Measurements from ENCODE around the gene C19orf85. TPM values are rescaled to one million over a fixed set of nuclear protein-coding genes. Genes with fewer than 3 reads are reported as not detected.
A peak's percentile ranks its signal among the peaks of the same experiment; 100 is the strongest.

Gene C19orf85
- not detected in 3 replicates for total RNA-seq
- long read RNA-seq = 0 reads

- Mint-ChIP-seq H3K27me3 (ENCODE audit: low read depth) (peaks cover 2% of the 10 kb centered on the region), H3K4me3 (ENCODE audit: unreplicated experiment) (no peak within 1 kb of the TSS), H3K4me1 (ENCODE audit: low read depth) (peaks cover 35% of the 10 kb centered on the region), H3K36me3 (ENCODE audit: low read depth) (no peaks in the 10 kb centered on the region), H3K9me3 (ENCODE audit: low read depth) (no peaks in the 10 kb centered on the region), H3K27ac (ENCODE audit: unreplicated experiment) (no peak within 1 kb of the TSS)
- TF ChIP-seq CTCF (IDR thresholded peaks at IDR 0.05) = no peak
- DNase-seq (ENCODE audit: low spot score) = no peak
Observed at GRCh38 chr19:55464662-55465054, at the start of gene C19orf85. TSS of gene C19orf85 (minus strand) at chr19:55464751. CDS start at chr19:55464554, 197 bp downstream.

GRCh38 chr19:55508120-55508519 is 43.6 kb upstream of the C19orf85 start:
- H3K27me3 Mint-ChIP-seq (ENCODE audit: low read depth) = no peaks in the 10 kb centered on the region
- no peaks in the 10 kb centered on the region for H3K9me3 Mint-ChIP-seq (ENCODE audit: low read depth)
- no peak overlapping the region for H3K4me3 Mint-ChIP-seq (ENCODE audit: unreplicated experiment)
- H3K27ac Mint-ChIP-seq (ENCODE audit: unreplicated experiment) = no peak overlapping the region
- no peaks in the 10 kb centered on the region for H3K36me3 Mint-ChIP-seq (ENCODE audit: low read depth)
- DNase-seq (ENCODE audit: low spot score) = no peak
- no peak for TF ChIP-seq CTCF (IDR thresholded peaks at IDR 0.05)
- peaks cover 6% of the 10 kb centered on the region for H3K4me1 Mint-ChIP-seq (ENCODE audit: low read depth)

- H3K27ac Mint-ChIP-seq (ENCODE audit: unreplicated experiment) = no peak overlapping the region
- no peak overlapping the region for H3K4me3 Mint-ChIP-seq (ENCODE audit: unreplicated experiment)
- no peak for DNase-seq (ENCODE audit: low spot score)
- no peak for TF ChIP-seq CTCF (IDR thresholded peaks at IDR 0.05)
- H3K36me3 Mint-ChIP-seq (ENCODE audit: low read depth) = no peaks in the 10 kb centered on the region
- no peaks in the 10 kb centered on the region for H3K27me3 Mint-ChIP-seq (ENCODE audit: low read depth)
- H3K9me3 Mint-ChIP-seq (ENCODE audit: low read depth) = no peaks in the 10 kb centered on the region
- H3K4me1 Mint-ChIP-seq (ENCODE audit: low read depth) = peaks cover 6% of the 10 kb centered on the region
Observed at GRCh38 chr19:55504981-55505380, 40.4 kb upstream of the C19orf85 start.

- H3K27me3 Mint-ChIP-seq (ENCODE audit: low read depth) = no peaks in the 10 kb centered on the region
- H3K4me3 Mint-ChIP-seq (ENCODE audit: unreplicated experiment) = peak overlapping the region; percentile 74
- peaks cover 6% of the 10 kb centered on the region for H3K4me1 Mint-ChIP-seq (ENCODE audit: low read depth)
- H3K9me3 Mint-ChIP-seq (ENCODE audit: low read depth) = no peaks in the 10 kb centered on the region
- H3K36me3 Mint-ChIP-seq (ENCODE audit: low read depth) = no peaks in the 10 kb centered on the region
- no peak overlapping the region for H3K27ac Mint-ChIP-seq (ENCODE audit: unreplicated experiment)
- peak; percentile 27 for TF ChIP-seq CTCF (IDR thresholded peaks at IDR 0.05)
- no peak for DNase-seq (ENCODE audit: low spot score)
Observed at GRCh38 chr19:55504252-55504603, 39.7 kb upstream of the C19orf85 start.

GRCh38 chr19:55503502-55504251 is 39.1 kb upstream of the C19orf85 start:
- no peaks in the 10 kb centered on the region for H3K36me3 Mint-ChIP-seq (ENCODE audit: low read depth)
- DNase-seq (ENCODE audit: low spot score) = peak; percentile 95
- H3K4me3 Mint-ChIP-seq (ENCODE audit: unreplicated experiment) = peak overlapping the region; percentile 74
- H3K27ac Mint-ChIP-seq (ENCODE audit: unreplicated experiment) = peak overlapping the region; percentile 71
- peaks cover 6% of the 10 kb centered on the region for H3K4me1 Mint-ChIP-seq (ENCODE audit: low read depth)
- no peaks in the 10 kb centered on the region for H3K9me3 Mint-ChIP-seq (ENCODE audit: low read depth)
- no peaks in the 10 kb centered on the region for H3K27me3 Mint-ChIP-seq (ENCODE audit: low read depth)
- peak; percentile 100 for TF ChIP-seq CTCF (IDR thresholded peaks at IDR 0.05)
